ENCODE results near the gene NAA60.
"Not testable (repeated sequence)": the region's sequence is repeated elsewhere in the genome, so short reads cannot be mapped to it uniquely, and the experiment has no call there.

NAA60 gene

GRCh38 chr16:3484318-3485096, 41.0 kb downstream of the NAA60 start:
- DNase-seq, result no peak

GRCh38 chr16:3485097-3485745, 41.7 kb downstream of the NAA60 start:
- no peak for DNase-seq

- no peak for DNase-seq
Observed at GRCh38 chr16:3485821-3486505, 42.5 kb downstream of the NAA60 start.

GRCh38 chr16:3486506-3487215, 43.2 kb downstream of the NAA60 start:
- no peak for DNase-seq

GRCh38 chr16:3487521-3488410, 44.3 kb downstream of the NAA60 start:
- no peak for DNase-seq

DNA sequence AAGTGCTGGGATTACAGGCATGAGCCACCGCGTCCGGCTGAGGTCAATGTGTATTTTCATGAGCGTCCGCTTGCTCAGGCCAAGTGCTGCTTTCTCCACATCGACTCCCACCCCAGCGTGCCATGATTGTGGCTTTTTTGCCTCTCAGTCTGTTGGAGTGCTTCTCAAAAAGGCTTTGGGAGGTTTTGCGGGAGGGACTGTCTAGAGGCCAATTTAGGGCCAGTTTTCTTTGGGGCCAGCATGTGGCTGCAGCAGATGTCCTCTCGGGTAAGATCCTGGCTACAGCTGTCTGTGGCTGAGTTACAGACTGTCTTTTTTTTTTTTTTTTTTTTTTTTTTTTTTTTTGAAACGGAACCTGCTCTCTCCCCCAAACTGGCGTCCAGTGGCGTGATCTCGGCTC, 45.3 kb downstream of the NAA60 start:
- DNase-seq, result no peak

GRCh38 chr16:3490911-3491629, 47.6 kb downstream of the NAA60 start:
- no peak for DNase-seq

- DNase-seq, result no peak
Observed at GRCh38 chr16:3492356-3492755, 48.9 kb downstream of the NAA60 start.

GRCh38 chr16:3494386-3494973, 51.0 kb downstream of the NAA60 start:
- DNase-seq, result no peak

DNA sequence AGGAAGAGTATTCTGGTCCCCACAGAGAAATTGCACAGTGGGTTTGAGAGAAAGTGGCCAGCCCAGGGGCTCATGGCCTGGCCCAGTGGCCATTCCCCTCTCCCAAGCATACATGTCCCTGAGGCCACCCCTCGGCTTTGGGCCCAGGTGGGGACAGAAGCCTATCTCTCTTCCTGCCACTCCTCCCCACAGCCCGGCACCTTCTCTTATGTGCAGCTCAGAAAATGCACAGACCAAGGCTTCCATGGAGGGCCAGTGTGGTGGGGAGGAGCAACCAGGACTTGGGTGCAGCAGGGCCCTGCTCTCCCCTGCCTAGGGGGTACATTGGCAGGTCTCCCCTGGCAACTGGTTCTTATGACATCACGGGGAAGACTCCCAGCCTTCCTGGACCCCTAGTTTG, 51.7 kb downstream of the NAA60 start, which contains the start of gene C16orf90:
C16orf90 (minus strand) TSS at position 314 of the 400 bp plus-strand sequence; CDS start at position 246, 68 bp downstream.
- DNase-seq, result no peak

DNA sequence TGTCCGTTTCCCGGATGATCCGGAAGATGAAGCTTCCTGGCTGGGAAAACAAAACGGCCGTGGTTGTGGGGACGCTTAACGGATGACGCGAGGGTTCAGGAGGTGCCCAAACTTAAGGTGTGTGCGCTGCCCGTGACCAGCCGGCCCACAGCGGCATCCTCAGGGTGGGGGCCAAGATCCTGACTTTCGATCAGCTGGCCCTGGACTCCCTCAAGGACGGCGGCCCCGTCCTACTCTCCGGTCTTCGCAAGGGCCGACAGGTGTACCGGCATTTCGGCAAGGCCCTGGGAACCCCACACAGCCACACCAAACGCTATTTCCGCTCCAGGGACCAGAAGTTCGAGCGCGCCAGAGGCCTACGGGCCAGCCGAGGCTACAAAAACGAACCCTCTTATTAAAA, 52.9 kb downstream of the NAA60 start:
- no peak for DNase-seq

- no peak for DNase-seq
Observed at GRCh38 chr16:3497771-3498170, 54.3 kb downstream of the NAA60 start.

DNA sequence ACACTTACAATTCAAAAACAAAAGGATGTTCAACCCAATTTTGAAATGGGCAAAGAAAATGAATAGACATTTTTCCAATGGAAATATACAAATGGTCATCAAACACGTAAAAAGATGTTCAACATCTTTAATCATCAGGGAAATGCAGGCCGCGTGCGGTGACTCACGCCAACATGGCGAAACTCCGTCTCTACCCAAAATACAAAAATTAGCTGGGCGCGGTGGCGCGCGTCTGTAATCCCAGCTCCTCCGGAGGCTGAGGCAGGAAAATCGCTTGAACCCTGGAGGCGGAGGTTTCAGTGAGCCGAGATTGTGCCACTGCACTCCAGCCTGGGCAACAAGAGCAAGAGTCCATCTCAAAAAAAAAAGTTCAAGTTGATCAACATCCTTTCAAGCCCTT, 55.5 kb downstream of the NAA60 start:
- DNase-seq, result no peak

- DNase-seq, result not testable (repeated sequence)
Observed at GRCh38 chr16:3501412-3501761, 57.9 kb downstream of the NAA60 start.

GRCh38 chr16:3501783-3502400, 58.4 kb downstream of the NAA60 start:
- DNase-seq, result no peak

GRCh38 chr16:3503523-3503922, 60.0 kb downstream of the NAA60 start:
- no peak for DNase-seq

DNA sequence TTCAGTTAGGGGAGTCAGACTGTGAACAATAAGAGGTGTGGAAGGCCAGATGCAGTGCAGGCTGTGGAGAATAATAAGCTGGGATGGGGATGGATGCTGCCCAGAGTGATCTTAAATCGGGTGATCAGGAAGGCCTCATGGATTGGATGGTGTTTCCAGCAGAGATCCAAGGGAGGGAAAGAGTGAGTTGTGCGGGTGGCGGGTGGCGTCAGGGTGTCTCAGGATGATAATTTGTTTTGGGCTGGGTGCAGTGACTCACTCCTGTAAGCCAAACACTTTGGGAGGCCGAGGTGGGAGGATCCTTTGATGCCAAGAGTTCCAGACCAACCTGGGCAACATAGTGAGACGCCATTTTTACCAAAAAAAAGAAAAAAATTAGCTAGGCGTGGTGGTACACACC, 65.3 kb downstream of the NAA60 start:
- DNase-seq, result no peak

- no peak for DNase-seq
Observed at GRCh38 chr16:3509470-3509928, 66.0 kb downstream of the NAA60 start.

GRCh38 chr16:3510416-3510815, 66.9 kb downstream of the NAA60 start:
- DNase-seq, result no peak
